ENCODE measurements around the gene USP17L15. TPM values are rescaled to one million over a fixed set of nuclear protein-coding genes. Genes with fewer than 3 reads are reported as not detected.
"Not testable (repeated sequence)": the region's sequence is repeated elsewhere in the genome, so short reads cannot be mapped to it uniquely, and the experiment has no call there.

The USP17L15 gene
- total and polyA plus RNA-seq, 2 donors (not counting 3 experiments of a cell fraction or from before 2014, with no cell fraction given): not detected

GRCh38 chr4:9243579-9243978 lies 9.4 kb downstream of the USP17L15 start, which contains the start of gene USP17L17:
Gene USP17L17, plus strand, starts transcription at chr4:9243879. Its CDS starts 0 bp downstream, at chr4:9243879.
- intact Hi-C loops (cut with micrococcal nuclease); FAIRE-seq; H2AFZ ChIP-seq (ENCODE audit: low read depth, low read length); H3K4me1 ChIP-seq (ENCODE audit: control insufficient read depth, extremely low read depth, insufficient read depth, low read length); H3K79me2 ChIP-seq (ENCODE audit: control insufficient read depth, insufficient read depth, low read length); H3K27me3 ChIP-seq (ENCODE audit: control insufficient read depth in 2 of 2, insufficient read depth in 2 of 2, low read length in 2 of 2); H3K36me3 ChIP-seq (ENCODE audit: control insufficient read depth in 2 of 2, extremely low read depth in 1 of 2, insufficient read depth in 2 of 2, low read length in 2 of 2); H3K9ac ChIP-seq (replicated peaks; ENCODE audit: extremely low read depth, insufficient read depth, low read length); H4K20me1 ChIP-seq (replicated peaks; ENCODE audit: control insufficient read depth, extremely low read depth, insufficient read depth, low read length); BruUV-seq (replicated peaks); POLR2A ChIA-PET; DNase-seq (ENCODE audit: low read depth, low spot score); H3K4me2 ChIP-seq (ENCODE audit: insufficient read depth, low read length); CTCF ChIA-PET; dilution Hi-C loops (cut with MboI; ENCODE audit: extremely low pct_ligation_motif_present, low sequenced_read_pairs); H3K9me1 ChIP-seq (replicated peaks; ENCODE audit: control insufficient read depth, extremely low read depth, insufficient read depth, low read length); H3K9me3 ChIP-seq (replicated peaks; ENCODE audit: control insufficient read depth, insufficient read depth, low read length); H3K27ac ChIP-seq (ENCODE audit: insufficient read depth, low read depth, low read length); H3K4me3 ChIP-seq (replicated peaks in 1 of 3; ENCODE audit: insufficient read depth in 1 of 3, low read depth in 1 of 3, low read length in 3 of 3): not testable (repeated sequence)

GRCh38 chr4:9247953-9248680 lies 13.9 kb downstream of the USP17L15 start, which contains the start of gene USP17L18:
Gene USP17L18, plus strand, starts transcription at chr4:9248630. Its CDS starts 0 bp downstream, at chr4:9248630.
- H3K27me3 ChIP-seq (ENCODE audit: control insufficient read depth in 2 of 2, insufficient read depth in 2 of 2, low read length in 2 of 2); H3K4me2 ChIP-seq (ENCODE audit: insufficient read depth, low read length); H3K9me3 ChIP-seq (replicated peaks; ENCODE audit: control insufficient read depth, insufficient read depth, low read length); H4K20me1 ChIP-seq (replicated peaks; ENCODE audit: control insufficient read depth, extremely low read depth, insufficient read depth, low read length); dilution Hi-C loops (cut with MboI; ENCODE audit: extremely low pct_ligation_motif_present, low sequenced_read_pairs); H3K4me3 ChIP-seq (replicated peaks in 1 of 3; ENCODE audit: insufficient read depth in 1 of 3, low read depth in 1 of 3, low read length in 3 of 3); CTCF ChIA-PET; H3K4me1 ChIP-seq (ENCODE audit: control insufficient read depth, extremely low read depth, insufficient read depth, low read length); H3K36me3 ChIP-seq (ENCODE audit: control insufficient read depth in 2 of 2, extremely low read depth in 1 of 2, insufficient read depth in 2 of 2, low read length in 2 of 2); H3K79me2 ChIP-seq (ENCODE audit: control insufficient read depth, insufficient read depth, low read length); H3K9ac ChIP-seq (replicated peaks; ENCODE audit: extremely low read depth, insufficient read depth, low read length); H3K27ac ChIP-seq (ENCODE audit: insufficient read depth, low read depth, low read length); intact Hi-C loops (cut with micrococcal nuclease); BruUV-seq (replicated peaks); H3K9me1 ChIP-seq (replicated peaks; ENCODE audit: control insufficient read depth, extremely low read depth, insufficient read depth, low read length); POLR2A ChIA-PET; H2AFZ ChIP-seq (ENCODE audit: low read depth, low read length); FAIRE-seq: not testable (repeated sequence)
- DNase-seq (ENCODE audit: low read depth, low spot score): peak; percentile 1

GRCh38 chr4:9253078-9253477 lies 18.9 kb downstream of the USP17L15 start, which contains the start of gene USP17L19:
Gene USP17L19, plus strand, starts transcription at chr4:9253378. Its CDS starts 0 bp downstream, at chr4:9253378.
- CTCF ChIA-PET, FAIRE-seq: not testable (repeated sequence)

GRCh38 chr4:9257824-9258223 lies 23.6 kb downstream of the USP17L15 start, which contains the start of gene USP17L20:
Gene USP17L20, plus strand, starts transcription at chr4:9258124. Its CDS starts 0 bp downstream, at chr4:9258124.
- H3K4me2 ChIP-seq (ENCODE audit: insufficient read depth, low read length); DNase-seq (ENCODE audit: low read depth, low spot score); H3K9ac ChIP-seq (replicated peaks; ENCODE audit: extremely low read depth, insufficient read depth, low read length); H3K4me3 ChIP-seq (replicated peaks in 1 of 3; ENCODE audit: insufficient read depth in 1 of 3, low read depth in 1 of 3, low read length in 3 of 3); H3K27me3 ChIP-seq (ENCODE audit: control insufficient read depth in 2 of 2, insufficient read depth in 2 of 2, low read length in 2 of 2); H3K9me1 ChIP-seq (replicated peaks; ENCODE audit: control insufficient read depth, extremely low read depth, insufficient read depth, low read length); H3K36me3 ChIP-seq (ENCODE audit: control insufficient read depth in 2 of 2, extremely low read depth in 1 of 2, insufficient read depth in 2 of 2, low read length in 2 of 2); H3K79me2 ChIP-seq (ENCODE audit: control insufficient read depth, insufficient read depth, low read length); FAIRE-seq; H2AFZ ChIP-seq (ENCODE audit: low read depth, low read length); H3K9me3 ChIP-seq (replicated peaks; ENCODE audit: control insufficient read depth, insufficient read depth, low read length); dilution Hi-C loops (cut with MboI; ENCODE audit: extremely low pct_ligation_motif_present, low sequenced_read_pairs); CTCF ChIA-PET; H3K27ac ChIP-seq (ENCODE audit: insufficient read depth, low read depth, low read length); H4K20me1 ChIP-seq (replicated peaks; ENCODE audit: control insufficient read depth, extremely low read depth, insufficient read depth, low read length); BruUV-seq (replicated peaks); H3K4me1 ChIP-seq (ENCODE audit: control insufficient read depth, extremely low read depth, insufficient read depth, low read length); intact Hi-C loops (cut with micrococcal nuclease); POLR2A ChIA-PET: not testable (repeated sequence)

More at GRCh38 chr4:9253078-9253477, 18.9 kb downstream of the USP17L15 start, which contains the start of gene USP17L19:
- H3K36me3 ChIP-seq (ENCODE audit: control insufficient read depth in 2 of 2, extremely low read depth in 1 of 2, insufficient read depth in 2 of 2, low read length in 2 of 2); H3K27ac ChIP-seq (ENCODE audit: insufficient read depth, low read depth, low read length); H3K4me1 ChIP-seq (ENCODE audit: control insufficient read depth, extremely low read depth, insufficient read depth, low read length); H3K9me3 ChIP-seq (replicated peaks; ENCODE audit: control insufficient read depth, insufficient read depth, low read length); DNase-seq (ENCODE audit: low read depth, low spot score); H3K9me1 ChIP-seq (replicated peaks; ENCODE audit: control insufficient read depth, extremely low read depth, insufficient read depth, low read length); H4K20me1 ChIP-seq (replicated peaks; ENCODE audit: control insufficient read depth, extremely low read depth, insufficient read depth, low read length); BruUV-seq (replicated peaks); H3K79me2 ChIP-seq (ENCODE audit: control insufficient read depth, insufficient read depth, low read length); intact Hi-C loops (cut with micrococcal nuclease); H3K4me2 ChIP-seq (ENCODE audit: insufficient read depth, low read length); H3K4me3 ChIP-seq (replicated peaks in 1 of 3; ENCODE audit: insufficient read depth in 1 of 3, low read depth in 1 of 3, low read length in 3 of 3); dilution Hi-C loops (cut with MboI; ENCODE audit: extremely low pct_ligation_motif_present, low sequenced_read_pairs); H3K9ac ChIP-seq (replicated peaks; ENCODE audit: extremely low read depth, insufficient read depth, low read length); POLR2A ChIA-PET; H2AFZ ChIP-seq (ENCODE audit: low read depth, low read length); H3K27me3 ChIP-seq (ENCODE audit: control insufficient read depth in 2 of 2, insufficient read depth in 2 of 2, low read length in 2 of 2): not testable (repeated sequence)

All from endothelial cell of umbilical vein (primary cell).